ENCODE data around the gene HYAL4.
"Not testable (repeated sequence)": the region's sequence is repeated elsewhere in the genome, so short reads cannot be mapped to it uniquely, and the experiment has no call there.

The HYAL4 gene

DNA sequence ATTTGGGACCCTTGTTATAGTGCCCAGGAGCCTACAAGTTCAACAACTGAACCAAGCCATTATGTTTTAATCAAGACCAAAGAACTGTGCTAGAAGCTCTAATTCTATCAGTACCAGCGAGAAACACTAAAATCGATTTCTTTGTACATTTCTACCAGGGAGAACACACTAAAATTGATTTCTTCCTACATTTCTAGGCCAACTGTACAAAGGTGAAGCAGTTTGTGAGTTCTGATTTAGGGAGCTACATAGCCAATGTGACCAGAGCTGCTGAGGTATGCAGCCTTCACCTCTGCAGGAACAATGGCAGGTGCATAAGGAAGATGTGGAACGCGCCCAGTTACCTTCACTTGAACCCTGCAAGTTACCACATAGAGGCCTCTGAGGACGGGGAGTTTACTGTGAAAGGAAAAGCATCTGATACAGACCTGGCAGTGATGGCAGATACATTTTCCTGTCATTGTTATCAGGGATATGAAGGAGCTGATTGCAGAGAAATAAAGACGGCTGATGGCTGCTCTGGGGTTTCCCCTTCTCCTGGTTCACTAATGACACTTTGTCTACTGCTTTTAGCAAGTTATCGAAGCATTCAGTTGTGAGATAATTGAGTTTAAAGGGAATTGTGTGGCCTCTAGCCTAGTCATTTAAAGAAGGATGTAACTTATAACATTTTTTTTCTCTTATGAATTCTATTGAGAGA lies 31.7 kb downstream of the HYAL4 start:
- no peak overlapping the region for H3K4me3 ChIP-seq (ENCODE audit: low read depth, low read length)
- TF ChIP-seq, protein P1, sequence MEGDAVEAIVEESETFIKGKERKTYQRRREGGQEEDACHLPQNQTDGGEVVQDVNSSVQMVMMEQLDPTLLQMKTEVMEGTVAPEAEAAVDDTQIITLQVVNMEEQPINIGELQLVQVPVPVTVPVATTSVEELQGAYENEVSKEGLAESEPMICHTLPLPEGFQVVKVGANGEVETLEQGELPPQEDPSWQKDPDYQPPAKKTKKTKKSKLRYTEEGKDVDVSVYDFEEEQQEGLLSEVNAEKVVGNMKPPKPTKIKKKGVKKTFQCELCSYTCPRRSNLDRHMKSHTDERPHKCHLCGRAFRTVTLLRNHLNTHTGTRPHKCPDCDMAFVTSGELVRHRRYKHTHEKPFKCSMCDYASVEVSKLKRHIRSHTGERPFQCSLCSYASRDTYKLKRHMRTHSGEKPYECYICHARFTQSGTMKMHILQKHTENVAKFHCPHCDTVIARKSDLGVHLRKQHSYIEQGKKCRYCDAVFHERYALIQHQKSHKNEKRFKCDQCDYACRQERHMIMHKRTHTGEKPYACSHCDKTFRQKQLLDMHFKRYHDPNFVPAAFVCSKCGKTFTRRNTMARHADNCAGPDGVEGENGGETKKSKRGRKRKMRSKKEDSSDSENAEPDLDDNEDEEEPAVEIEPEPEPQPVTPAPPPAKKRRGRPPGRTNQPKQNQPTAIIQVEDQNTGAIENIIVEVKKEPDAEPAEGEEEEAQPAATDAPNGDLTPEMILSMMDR (IDR thresholded peaks at IDR 0.05; ENCODE audit: low read depth, low read length, missing control alignments): no peak
- no peak for DNase-seq (ENCODE audit: low read depth)

DNA sequence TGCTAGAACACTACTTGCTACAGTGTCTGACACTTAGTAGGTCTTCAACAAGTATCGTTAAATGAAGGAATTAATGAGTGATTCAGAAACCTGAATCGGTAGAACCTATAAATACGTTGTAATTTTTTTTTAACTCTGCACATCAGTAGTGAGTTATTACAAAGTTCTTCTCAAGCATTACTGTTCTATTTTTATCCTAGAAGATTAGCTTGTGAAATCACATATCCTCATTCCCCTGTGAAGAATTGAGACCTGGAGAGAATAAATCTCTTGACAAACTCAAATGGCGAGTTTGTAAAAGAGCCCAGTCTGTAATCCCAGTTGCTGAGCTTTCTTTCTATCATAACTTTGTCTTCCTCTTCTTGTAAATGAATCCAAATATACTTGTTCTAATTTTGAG lies 34.7 kb downstream of the HYAL4 start:
- no peak for DNase-seq (ENCODE audit: low read depth)
- TF ChIP-seq, protein P1 (IDR thresholded peaks at IDR 0.05; ENCODE audit: low read depth, low read length, missing control alignments): no peak
- no peak overlapping the region for H3K4me3 ChIP-seq (ENCODE audit: low read depth, low read length)

DNA sequence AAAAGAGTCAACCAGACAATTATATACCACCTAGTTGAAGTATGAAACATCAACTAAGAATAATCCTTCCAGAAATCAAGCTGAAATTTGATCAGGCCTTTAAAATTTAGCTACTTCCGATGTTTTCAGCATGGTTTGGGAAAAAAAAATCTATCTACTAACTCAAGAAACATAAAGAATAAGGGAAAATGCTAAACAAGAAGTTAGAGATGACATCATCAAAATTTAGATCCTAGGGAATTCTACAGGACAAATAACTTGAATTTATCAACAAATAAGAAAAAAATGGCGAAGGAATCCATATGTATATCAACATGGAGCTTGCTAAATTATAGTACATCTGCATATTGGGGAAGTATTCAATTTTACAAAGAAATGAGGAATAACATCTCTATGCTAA lies 36.3 kb downstream of the HYAL4 start:
- H3K4me3 ChIP-seq (ENCODE audit: low read depth, low read length): no peak overlapping the region
- TF ChIP-seq, protein P1 (IDR thresholded peaks at IDR 0.05; ENCODE audit: low read depth, low read length, missing control alignments): no peak
- no peak for DNase-seq (ENCODE audit: low read depth)

DNA sequence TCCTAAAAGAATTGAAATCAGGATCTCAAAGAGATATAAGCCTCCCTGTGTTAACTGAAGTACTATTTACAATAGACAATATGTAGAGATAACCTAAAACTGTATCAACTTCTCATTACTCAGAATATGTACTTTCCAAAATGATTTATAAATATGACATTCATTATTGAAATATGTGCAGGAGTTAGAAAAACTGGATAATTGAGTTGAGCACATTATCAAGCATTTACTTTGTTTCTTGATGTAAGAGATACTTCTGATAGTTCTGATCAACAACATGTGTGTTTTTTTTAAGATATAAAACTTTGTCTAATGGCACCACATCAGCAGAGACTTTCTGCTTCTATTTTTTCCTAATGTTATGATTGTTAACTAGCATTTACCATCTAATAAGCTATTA lies 38.2 kb downstream of the HYAL4 start:
- H3K4me3 ChIP-seq (ENCODE audit: low read depth, low read length): no peak overlapping the region
- no peak for DNase-seq (ENCODE audit: low read depth)
- TF ChIP-seq, protein P1 (IDR thresholded peaks at IDR 0.05; ENCODE audit: low read depth, low read length, missing control alignments): no peak

DNA sequence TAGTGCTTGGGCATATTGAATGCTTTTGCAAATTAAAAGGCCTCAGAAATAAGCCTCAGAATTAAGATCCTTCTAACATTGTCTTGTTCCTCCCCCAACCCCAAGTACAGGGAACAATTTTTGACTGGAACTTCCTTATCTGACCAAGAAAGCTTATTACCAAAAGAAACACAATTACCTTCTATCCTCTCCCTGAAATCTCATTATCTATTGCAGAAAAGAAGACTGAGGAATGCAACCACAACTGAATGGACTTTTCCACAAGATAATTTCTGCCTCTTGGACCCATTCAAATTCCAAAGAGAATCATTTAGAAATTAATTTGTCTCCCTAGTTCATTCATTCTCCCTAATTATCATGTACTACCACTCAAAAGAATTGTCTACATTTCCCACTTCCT lies 43.2 kb downstream of the HYAL4 start:
- TF ChIP-seq, protein P1 (IDR thresholded peaks at IDR 0.05; ENCODE audit: low read depth, low read length, missing control alignments): no peak
- no peak overlapping the region for H3K4me3 ChIP-seq (ENCODE audit: low read depth, low read length)
- no peak for DNase-seq (ENCODE audit: low read depth)

DNA sequence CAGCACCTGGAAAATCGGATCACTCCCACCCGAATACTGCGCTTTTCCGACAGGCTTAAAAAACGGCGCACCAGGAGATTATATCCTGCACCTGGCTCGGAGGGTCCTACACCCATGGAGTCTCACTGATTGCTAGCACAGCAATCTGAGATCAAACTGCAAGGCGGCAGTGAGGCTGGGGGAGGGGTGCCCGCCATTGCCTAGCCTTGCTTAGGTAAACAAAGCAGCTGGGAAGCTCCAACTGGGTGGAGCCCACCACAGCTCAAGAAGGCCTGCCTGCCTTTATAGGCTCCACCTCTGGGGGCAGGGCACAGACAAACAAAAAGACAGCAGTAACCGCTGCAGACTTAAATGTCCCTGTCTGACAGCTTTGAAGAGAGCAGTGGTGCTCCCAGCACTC lies 49.8 kb downstream of the HYAL4 start:
- not testable (repeated sequence) for DNase-seq (ENCODE audit: low read depth)

DNA sequence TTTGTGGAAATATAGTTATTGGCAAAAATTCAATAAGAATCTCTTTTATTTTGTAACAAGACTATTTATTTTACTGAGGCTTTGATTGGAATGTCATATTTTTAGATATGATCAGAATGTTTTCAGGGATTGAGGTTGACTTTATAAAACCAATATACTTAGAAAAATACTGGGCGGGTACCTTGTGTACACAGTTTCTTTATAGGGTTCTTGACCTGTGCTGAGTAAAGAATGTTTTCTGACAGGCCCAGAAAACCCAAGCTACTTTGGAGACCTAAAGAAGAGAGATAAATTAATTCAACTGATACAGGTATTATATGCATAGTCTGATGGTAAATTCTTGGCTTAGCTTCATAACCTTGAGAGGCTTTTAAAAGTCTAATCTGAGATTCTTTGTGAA lies 56.1 kb downstream of the HYAL4 start:
- no peak overlapping the region for H3K4me3 ChIP-seq (ENCODE audit: low read depth, low read length)
- TF ChIP-seq, protein P1 (IDR thresholded peaks at IDR 0.05; ENCODE audit: low read depth, low read length, missing control alignments): no peak
- DNase-seq (ENCODE audit: low read depth): no peak

More for the DNA sequence above, 49.8 kb downstream of the HYAL4 start:
- H3K4me3 ChIP-seq (ENCODE audit: low read depth, low read length): not testable (repeated sequence)

Measured in GM12864 (cell line).